Fibroblast of lung (primary cell): ENCODE results near the gene DENND11.

Source experiments
- EZH2 ChIP-seq: IDR thresholded peaks from 2 replicates; pipeline ENCODE4 v1.5.1; 2012; ENCODE audit warnings: low read length, control low read depth, mild to moderate bottlenecking; ENCODE audit errors: missing control alignments
- TF ChIP-seq, protein P1 (sequence below), 2 donors: IDR thresholded peaks in 1 of 2; conservative IDR thresholded peaks in 1 of 2; 1 replicate in 1 of 2; 2 replicates in 1 of 2; pipeline ENCODE4 v1.5.1; 2011 to 2012; ENCODE audit warnings: low read length in 2 of 2, control low read depth in 1 of 2, inconsistent platforms in 1 of 2, low read depth in 1 of 2, mild to moderate bottlenecking in 1 of 2

GRCh38 chr7:141704112-141704511 is 2.1 kb upstream of the DENND11 start:
- TF ChIP-seq, protein P1, sequence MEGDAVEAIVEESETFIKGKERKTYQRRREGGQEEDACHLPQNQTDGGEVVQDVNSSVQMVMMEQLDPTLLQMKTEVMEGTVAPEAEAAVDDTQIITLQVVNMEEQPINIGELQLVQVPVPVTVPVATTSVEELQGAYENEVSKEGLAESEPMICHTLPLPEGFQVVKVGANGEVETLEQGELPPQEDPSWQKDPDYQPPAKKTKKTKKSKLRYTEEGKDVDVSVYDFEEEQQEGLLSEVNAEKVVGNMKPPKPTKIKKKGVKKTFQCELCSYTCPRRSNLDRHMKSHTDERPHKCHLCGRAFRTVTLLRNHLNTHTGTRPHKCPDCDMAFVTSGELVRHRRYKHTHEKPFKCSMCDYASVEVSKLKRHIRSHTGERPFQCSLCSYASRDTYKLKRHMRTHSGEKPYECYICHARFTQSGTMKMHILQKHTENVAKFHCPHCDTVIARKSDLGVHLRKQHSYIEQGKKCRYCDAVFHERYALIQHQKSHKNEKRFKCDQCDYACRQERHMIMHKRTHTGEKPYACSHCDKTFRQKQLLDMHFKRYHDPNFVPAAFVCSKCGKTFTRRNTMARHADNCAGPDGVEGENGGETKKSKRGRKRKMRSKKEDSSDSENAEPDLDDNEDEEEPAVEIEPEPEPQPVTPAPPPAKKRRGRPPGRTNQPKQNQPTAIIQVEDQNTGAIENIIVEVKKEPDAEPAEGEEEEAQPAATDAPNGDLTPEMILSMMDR (conservative IDR thresholded peaks at IDR 0.05 in 1 of 2, IDR thresholded peaks at IDR 0.05 in 1 of 2; ENCODE audit: low read depth in 1 of 2, low read length in 2 of 2): no peak
- no peak for TF ChIP-seq EZH2
